SK-N-SH (cell line): ENCODE results near the gene C8A. TPM values are rescaled to one million over a fixed set of nuclear protein-coding genes. Genes with fewer than 3 reads are reported as not detected.

ENCODE experiments used
- CTCF ChIA-PET: fragments of 300-600, 350-600 bp; formaldehyde crosslinking; extraction: SDS; loops from one replicate; lab custom pipeline; 2021; lab: Yijun Ruan, JAX
- POLR2A ChIA-PET: fragments of 350-600 bp; sonication (Branson Sonifier 250); formaldehyde crosslinking; extraction: SDS; loops from one replicate; lab custom pipeline; 2020; ENCODE audit warnings: antibody characterized with exemption, inconsistent platforms; lab: Yijun Ruan, JAX
- DNase-seq: peaks from one replicate; pipeline ENCODE4 v3.0.0; 2012
- H2AFZ ChIP-seq: fragments of 200-600 bp; sonication (generic); 2 replicates; pipeline ENCODE4 v1.8.1; 2016; ENCODE audit warnings: antibody characterized with exemption, mild to moderate bottlenecking, low read depth
- H3F3A ChIP-seq: fragments of 200-600 bp; sonication (generic); replicated peaks from 2 replicates; pipeline ENCODE3; 2016; ENCODE audit warnings: antibody characterized with exemption, mild to moderate bottlenecking; ENCODE audit not compliant: insufficient read depth
- H3K27ac ChIP-seq, 2 experiments: fragments of 200-500 bp in 1 of 2; fragments of 200-600 bp in 1 of 2; sonication (Bioruptor generic) in 1 of 2; sonication (generic), shearing (Covaris generic) in 1 of 2; 2 replicates each; pipeline versions ENCODE4 v1.5.1 to v1.6.1; 2014 to 2016; ENCODE audit warnings: low read depth in 2 of 2, inconsistent platforms in 1 of 2, low read length in 1 of 2, mild to moderate bottlenecking in 1 of 2, mixed read lengths in 1 of 2
- H3K27me3 ChIP-seq: fragments of 200-600 bp; sonication (generic), shearing (Covaris generic); 2 replicates; pipeline ENCODE4 v1.6.1; 2016; ENCODE audit warnings: mixed run types; ENCODE audit not compliant: insufficient read depth
- H3K36me3 ChIP-seq, 2 experiments: fragments of 200-500 bp in 1 of 2; fragments of 200-600 bp in 1 of 2; sonication (Bioruptor generic) in 1 of 2; sonication (generic) in 1 of 2; replicated peaks in 1 of 2; 2 replicates each; pipeline versions ENCODE3 to v1.5.1; 2014 to 2016; ENCODE audit warnings: low read length in 1 of 2, mild to moderate bottlenecking in 1 of 2; ENCODE audit not compliant: insufficient read depth in 2 of 2, control insufficient read depth in 1 of 2
- H3K4me1 ChIP-seq, 2 experiments: fragments of 200-500 bp in 1 of 2; fragments of 200-600 bp in 1 of 2; sonication (Bioruptor generic) in 1 of 2; sonication (generic), shearing (Covaris generic) in 1 of 2; 2 replicates each; pipeline versions ENCODE4 v1.5.1 to v1.6.1; 2014 to 2016; ENCODE audit warnings: low read depth in 1 of 2, low read length in 1 of 2, mixed run types in 1 of 2; ENCODE audit not compliant: insufficient read depth in 2 of 2, control insufficient read depth in 1 of 2
- H3K4me2 ChIP-seq: fragments of 200-600 bp; sonication (generic), shearing (Covaris generic); 2 replicates; pipeline ENCODE4 v1.6.1; 2017; ENCODE audit warnings: mixed run types
- H3K4me3 ChIP-seq, 2 experiments: fragments of 200-500 bp in 1 of 2; fragments of 200-600 bp in 1 of 2; sonication (Bioruptor generic) in 1 of 2; sonication (generic), shearing (Covaris generic) in 1 of 2; 2 replicates each; pipeline versions ENCODE4 v1.5.1 to v1.8.1; 2014 to 2016; ENCODE audit warnings: low read depth in 2 of 2, inconsistent platforms in 1 of 2, low read length in 1 of 2, mild to moderate bottlenecking in 1 of 2, mixed read lengths in 1 of 2, moderate library complexity in 1 of 2
- H3K79me2 ChIP-seq: fragments of 200-600 bp; sonication (generic); 2 replicates; pipeline ENCODE4 v1.8.1; 2017; ENCODE audit warnings: mild to moderate bottlenecking; ENCODE audit not compliant: insufficient read depth
- H3K9ac ChIP-seq: fragments of 200-600 bp; sonication (generic); 2 replicates; pipeline ENCODE4 v1.6.1; 2017; ENCODE audit warnings: mixed run types
- H3K9me2 ChIP-seq: fragments of 200-600 bp; sonication (generic); 2 replicates; pipeline ENCODE4 v1.6.1; 2017; ENCODE audit warnings: mixed run types
- H3K9me3 ChIP-seq: fragments of 200-600 bp; sonication (generic); 2 replicates; pipeline ENCODE4 v1.6.1; 2017; ENCODE audit warnings: mixed run types, mild to moderate bottlenecking, moderate library complexity
- H4K20me1 ChIP-seq: fragments of 200-600 bp; sonication (generic); 2 replicates; pipeline ENCODE4 v1.6.1; 2017; ENCODE audit warnings: mild to moderate bottlenecking, mixed run types; ENCODE audit not compliant: insufficient read depth
- FOXJ3 ChIP-seq: sonication (generic); formaldehyde crosslinking; IDR thresholded peaks from 2 replicates; pipeline ENCODE4 v1.5.1; 2020; ENCODE audit warnings: mild to moderate bottlenecking, missing genetic modification reagents
- FOXM1 ChIP-seq: IDR thresholded peaks from 2 replicates; pipeline ENCODE4 v1.4.0; 2012; ENCODE audit warnings: low read depth, mild to moderate bottlenecking
- GABPA ChIP-seq: IDR thresholded peaks from 2 replicates; pipeline ENCODE4 v1.4.0; 2012; ENCODE audit warnings: low read depth, mild to moderate bottlenecking
- GATA2 ChIP-seq: sonication (generic); formaldehyde crosslinking; IDR thresholded peaks from 2 replicates; pipeline ENCODE4 v1.5.0; 2020; ENCODE audit warnings: mild to moderate bottlenecking, missing genetic modification reagents
- MAX ChIP-seq: IDR thresholded peaks from 2 replicates; pipeline ENCODE4 v1.4.0; 2012; ENCODE audit warnings: low read depth
- MEF2A ChIP-seq: IDR thresholded peaks from 2 replicates; pipeline ENCODE4 v1.4.0; 2012; ENCODE audit warnings: low read depth, borderline replicate concordance
- NFIC ChIP-seq: IDR thresholded peaks from 2 replicates; pipeline ENCODE4 v1.4.0; 2012; ENCODE audit warnings: borderline replicate concordance
- NRF1 ChIP-seq: IDR thresholded peaks from 2 replicates; pipeline ENCODE4 v1.6.1; 2012; ENCODE audit warnings: low read depth, mild to moderate bottlenecking, low read length
- RAD21 ChIP-seq: IDR thresholded peaks from 2 replicates; pipeline ENCODE4 v1.6.1; 2012; ENCODE audit warnings: mild to moderate bottlenecking, low read length
- RCOR1 ChIP-seq: fragments of 150-350 bp; IDR thresholded peaks from 2 replicates; pipeline ENCODE4 v1.6.1; 2017; ENCODE audit warnings: antibody characterized with exemption, low read length
- RFX5 ChIP-seq: IDR thresholded peaks from 2 replicates; pipeline ENCODE4 v1.6.1; 2012; ENCODE audit warnings: mild to moderate bottlenecking, improper control_type of control experiment, low read length
- RXRA ChIP-seq: IDR thresholded peaks from 2 replicates; pipeline ENCODE4 v1.4.0; 2012; ENCODE audit warnings: low read depth, mild to moderate bottlenecking, borderline replicate concordance
- SIN3A ChIP-seq: IDR thresholded peaks from 2 replicates; pipeline ENCODE4 v1.6.1; 2012; ENCODE audit warnings: low read depth, mild to moderate bottlenecking, low read length, moderate library complexity, borderline replicate concordance
- TAF1 ChIP-seq: IDR thresholded peaks from 2 replicates; pipeline ENCODE4 v1.6.1; 2012; ENCODE audit warnings: low read depth, mild to moderate bottlenecking, low read length, moderate library complexity, borderline replicate concordance
- TCF12 ChIP-seq: IDR thresholded peaks from 2 replicates; pipeline ENCODE4 v1.4.0; 2012
- TEAD4 ChIP-seq: IDR thresholded peaks from 2 replicates; pipeline ENCODE4 v1.4.0; 2012; ENCODE audit warnings: mild to moderate bottlenecking, borderline replicate concordance; ENCODE audit not compliant: insufficient read depth
- USF1 ChIP-seq: IDR thresholded peaks from 2 replicates; pipeline ENCODE4 v1.4.0; 2012; ENCODE audit warnings: low read depth, borderline replicate concordance
- WGBS: methylation state at CpG from one replicate; pipeline ENCODE4 v1.1.6; 2017; ENCODE audit warnings: low lambda C conversion rate; 5-methylcytosine and 5-hydroxymethylcytosine counted together
- polyA plus RNA-seq, 3 experiments: library from polyadenylated mRNA; depleted of rRNA; stranded (reverse); fragments of >200 nt; gene quantifications; 2 replicates each; pipeline ENCODE4 v1.2.3, GENCODE V29; 2012
- TF ChIP-seq, protein P1 (sequence below): fragments of 200-600 bp; sonication (generic); IDR thresholded peaks from 2 replicates; pipeline ENCODE4 v1.6.1; 2017; ENCODE audit warnings: antibody characterized with exemption, mild to moderate bottlenecking, moderate library complexity
- TF ChIP-seq, protein P2 (sequence below): IDR thresholded peaks from 2 replicates; pipeline ENCODE4 v1.4.0; 2012; ENCODE audit warnings: low read depth, borderline replicate concordance
- TF ChIP-seq, protein P3 (sequence below): fragments of 150-350 bp; IDR thresholded peaks from 2 replicates; pipeline ENCODE4 v1.6.1; 2017; ENCODE audit warnings: antibody characterized with exemption, low read length, low read depth, borderline replicate concordance
- TF ChIP-seq, protein P4 (sequence below): fragments of 150-350 bp; IDR thresholded peaks from 2 replicates; pipeline ENCODE4 v1.6.1; 2016; ENCODE audit warnings: mild to moderate bottlenecking, low read depth, low read length

C8A gene
- polyA plus RNA-seq, 1 of the 3 experiments (the other 2 are of a cell fraction) = not detected

GRCh38 chr1:56931211-56931610 lies 76.6 kb downstream of the C8A start:
- H3K9me3 ChIP-seq = no peaks in the 10 kb centered on the region
- no peaks in the 10 kb centered on the region; a peak in 1 of 4 replicates for H3K4me1 ChIP-seq
- WGBS = 80% methylated on average over 3 of the region's 3 CpGs
- no peak overlapping the region for H3K9ac ChIP-seq
- H3F3A ChIP-seq = no peaks in the 10 kb centered on the region
- H3K27ac ChIP-seq = no peak overlapping the region
- no peaks in the 10 kb centered on the region for H3K36me3 ChIP-seq
- no peaks in the 10 kb centered on the region for H3K27me3 ChIP-seq
- H3K4me2 ChIP-seq = no peak overlapping the region
- no peaks in the 10 kb centered on the region for H4K20me1 ChIP-seq
- no peak overlapping the region for H3K4me3 ChIP-seq
- TF ChIP-seq RFX5 = no peak
- no peak for TF ChIP-seq TAF1
- no peak for TF ChIP-seq MEF2A
- CTCF ChIA-PET = interaction anchor here (0.6 kb wide), 1 partner anchor 153 kb away, joined by 3 read pairs; no protein-coding TSS in a partner anchor
- no peak for DNase-seq
- H2AFZ ChIP-seq = no peak overlapping the region
- no peaks in the 10 kb centered on the region for H3K9me2 ChIP-seq
- POLR2A ChIA-PET = no interaction called here
- no peaks in the 10 kb centered on the region for H3K79me2 ChIP-seq

GRCh38 chr1:56931686-56932085 lies 77.1 kb downstream of the C8A start:
- Histone ChIP-seq H3K4me3 (no peak overlapping the region), H3K9me2 (no peaks in the 10 kb centered on the region), H2AFZ (no peak overlapping the region), H4K20me1 (no peaks in the 10 kb centered on the region), H3K36me3 (no peaks in the 10 kb centered on the region), H3K4me2 (no peak overlapping the region), H3K27me3 (no peaks in the 10 kb centered on the region), H3K4me1 (no peaks in the 10 kb centered on the region; a peak in 1 of 4 replicates), H3K9ac (no peak overlapping the region), H3K27ac (no peak overlapping the region), H3K79me2 (no peaks in the 10 kb centered on the region), H3K9me3 (no peaks in the 10 kb centered on the region), H3F3A (no peaks in the 10 kb centered on the region)
- ChIA-PET CTCF (interaction anchor here (0.7 kb wide), 1 partner anchor 100 kb away, joined by 3 read pairs; no protein-coding TSS in a partner anchor), POLR2A (no interaction called here)
- WGBS = 61% methylated on average over 3 of the region's 3 CpGs
- TF ChIP-seq MEF2A = no peak
- TF ChIP-seq SIN3A = no peak
- TF ChIP-seq, protein P1, sequence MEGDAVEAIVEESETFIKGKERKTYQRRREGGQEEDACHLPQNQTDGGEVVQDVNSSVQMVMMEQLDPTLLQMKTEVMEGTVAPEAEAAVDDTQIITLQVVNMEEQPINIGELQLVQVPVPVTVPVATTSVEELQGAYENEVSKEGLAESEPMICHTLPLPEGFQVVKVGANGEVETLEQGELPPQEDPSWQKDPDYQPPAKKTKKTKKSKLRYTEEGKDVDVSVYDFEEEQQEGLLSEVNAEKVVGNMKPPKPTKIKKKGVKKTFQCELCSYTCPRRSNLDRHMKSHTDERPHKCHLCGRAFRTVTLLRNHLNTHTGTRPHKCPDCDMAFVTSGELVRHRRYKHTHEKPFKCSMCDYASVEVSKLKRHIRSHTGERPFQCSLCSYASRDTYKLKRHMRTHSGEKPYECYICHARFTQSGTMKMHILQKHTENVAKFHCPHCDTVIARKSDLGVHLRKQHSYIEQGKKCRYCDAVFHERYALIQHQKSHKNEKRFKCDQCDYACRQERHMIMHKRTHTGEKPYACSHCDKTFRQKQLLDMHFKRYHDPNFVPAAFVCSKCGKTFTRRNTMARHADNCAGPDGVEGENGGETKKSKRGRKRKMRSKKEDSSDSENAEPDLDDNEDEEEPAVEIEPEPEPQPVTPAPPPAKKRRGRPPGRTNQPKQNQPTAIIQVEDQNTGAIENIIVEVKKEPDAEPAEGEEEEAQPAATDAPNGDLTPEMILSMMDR = no peak
- no peak for TF ChIP-seq TCF12
- TF ChIP-seq GABPA = no peak
- TF ChIP-seq RAD21 = no peak
- no peak for TF ChIP-seq FOXM1
- no peak for TF ChIP-seq MAX
- no peak for TF ChIP-seq NRF1
- no peak for TF ChIP-seq RCOR1
- no peak for TF ChIP-seq TEAD4
- TF ChIP-seq, protein P2, sequence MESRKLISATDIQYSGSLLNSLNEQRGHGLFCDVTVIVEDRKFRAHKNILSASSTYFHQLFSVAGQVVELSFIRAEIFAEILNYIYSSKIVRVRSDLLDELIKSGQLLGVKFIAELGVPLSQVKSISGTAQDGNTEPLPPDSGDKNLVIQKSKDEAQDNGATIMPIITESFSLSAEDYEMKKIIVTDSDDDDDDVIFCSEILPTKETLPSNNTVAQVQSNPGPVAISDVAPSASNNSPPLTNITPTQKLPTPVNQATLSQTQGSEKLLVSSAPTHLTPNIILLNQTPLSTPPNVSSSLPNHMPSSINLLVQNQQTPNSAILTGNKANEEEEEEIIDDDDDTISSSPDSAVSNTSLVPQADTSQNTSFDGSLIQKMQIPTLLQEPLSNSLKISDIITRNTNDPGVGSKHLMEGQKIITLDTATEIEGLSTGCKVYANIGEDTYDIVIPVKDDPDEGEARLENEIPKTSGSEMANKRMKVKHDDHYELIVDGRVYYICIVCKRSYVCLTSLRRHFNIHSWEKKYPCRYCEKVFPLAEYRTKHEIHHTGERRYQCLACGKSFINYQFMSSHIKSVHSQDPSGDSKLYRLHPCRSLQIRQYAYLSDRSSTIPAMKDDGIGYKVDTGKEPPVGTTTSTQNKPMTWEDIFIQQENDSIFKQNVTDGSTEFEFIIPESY = no peak
- no peak for TF ChIP-seq NFIC
- no peak for TF ChIP-seq GATA2
- TF ChIP-seq USF1 = no peak
- TF ChIP-seq, protein P3, sequence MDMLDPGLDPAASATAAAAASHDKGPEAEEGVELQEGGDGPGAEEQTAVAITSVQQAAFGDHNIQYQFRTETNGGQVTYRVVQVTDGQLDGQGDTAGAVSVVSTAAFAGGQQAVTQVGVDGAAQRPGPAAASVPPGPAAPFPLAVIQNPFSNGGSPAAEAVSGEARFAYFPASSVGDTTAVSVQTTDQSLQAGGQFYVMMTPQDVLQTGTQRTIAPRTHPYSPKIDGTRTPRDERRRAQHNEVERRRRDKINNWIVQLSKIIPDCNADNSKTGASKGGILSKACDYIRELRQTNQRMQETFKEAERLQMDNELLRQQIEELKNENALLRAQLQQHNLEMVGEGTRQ = no peak
- TF ChIP-seq, protein P4, sequence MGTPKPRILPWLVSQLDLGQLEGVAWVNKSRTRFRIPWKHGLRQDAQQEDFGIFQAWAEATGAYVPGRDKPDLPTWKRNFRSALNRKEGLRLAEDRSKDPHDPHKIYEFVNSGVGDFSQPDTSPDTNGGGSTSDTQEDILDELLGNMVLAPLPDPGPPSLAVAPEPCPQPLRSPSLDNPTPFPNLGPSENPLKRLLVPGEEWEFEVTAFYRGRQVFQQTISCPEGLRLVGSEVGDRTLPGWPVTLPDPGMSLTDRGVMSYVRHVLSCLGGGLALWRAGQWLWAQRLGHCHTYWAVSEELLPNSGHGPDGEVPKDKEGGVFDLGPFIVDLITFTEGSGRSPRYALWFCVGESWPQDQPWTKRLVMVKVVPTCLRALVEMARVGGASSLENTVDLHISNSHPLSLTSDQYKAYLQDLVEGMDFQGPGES = no peak
- TF ChIP-seq RXRA = no peak
- no peak for TF ChIP-seq FOXJ3 (CRISPR knock-in tag)
- DNase-seq = no peak
